Measurements from ENCODE around the gene CCDC14. TPM values are rescaled to one million over a fixed set of nuclear protein-coding genes. Genes with fewer than 3 reads are reported as not detected.
"Not testable (repeated sequence)": the region's sequence is repeated elsewhere in the genome, so short reads cannot be mapped to it uniquely, and the experiment has no call there.

The CCDC14 gene
- total RNA-seq, 2 experiments from 2014 or later = 32.4 to 39.5 TPM

DNA sequence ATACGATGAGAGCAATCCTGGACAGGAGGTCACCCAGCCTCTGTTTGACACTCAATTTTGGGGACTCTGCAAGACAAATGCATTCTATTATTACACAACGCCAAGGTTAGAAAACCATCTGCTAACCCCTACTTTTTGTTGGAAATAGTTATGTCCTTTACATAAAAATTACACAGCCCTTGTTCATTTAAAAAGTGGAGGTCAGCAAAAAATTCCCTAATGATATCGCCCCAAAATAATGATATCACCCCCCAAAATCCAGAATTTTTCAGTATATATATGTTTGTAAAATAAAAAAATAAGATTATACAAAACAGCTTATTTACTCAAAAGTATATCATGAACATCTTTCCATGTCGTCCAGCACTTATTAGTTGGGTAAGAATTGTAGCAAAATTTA lies 19.5 kb upstream of the CCDC14 start:
- no peaks in the 10 kb centered on the region for H3K36me3 Mint-ChIP-seq
- intact Hi-C loops (cut with micrococcal nuclease) = no loop called here
- H3K4me1 Mint-ChIP-seq (ENCODE audit: low read depth) = no peaks in the 10 kb centered on the region
- ChIA-PET POLR2A (no interaction called here), CTCF (interaction anchor here (0.9 to 1.3 kb wide), 4 partner anchors 20 to 138 kb away, joined by 3 to 8 read pairs (median 4); partner anchors contain the start of gene CCDC14)
- DNase-seq = no peak
- no peaks in the 10 kb centered on the region for H3K9me3 Mint-ChIP-seq
- H3K27ac Mint-ChIP-seq = no peak overlapping the region
- H3K4me3 Mint-ChIP-seq = no peak overlapping the region
- H3K27me3 Mint-ChIP-seq = peaks cover 28% of the 10 kb centered on the region

DNA sequence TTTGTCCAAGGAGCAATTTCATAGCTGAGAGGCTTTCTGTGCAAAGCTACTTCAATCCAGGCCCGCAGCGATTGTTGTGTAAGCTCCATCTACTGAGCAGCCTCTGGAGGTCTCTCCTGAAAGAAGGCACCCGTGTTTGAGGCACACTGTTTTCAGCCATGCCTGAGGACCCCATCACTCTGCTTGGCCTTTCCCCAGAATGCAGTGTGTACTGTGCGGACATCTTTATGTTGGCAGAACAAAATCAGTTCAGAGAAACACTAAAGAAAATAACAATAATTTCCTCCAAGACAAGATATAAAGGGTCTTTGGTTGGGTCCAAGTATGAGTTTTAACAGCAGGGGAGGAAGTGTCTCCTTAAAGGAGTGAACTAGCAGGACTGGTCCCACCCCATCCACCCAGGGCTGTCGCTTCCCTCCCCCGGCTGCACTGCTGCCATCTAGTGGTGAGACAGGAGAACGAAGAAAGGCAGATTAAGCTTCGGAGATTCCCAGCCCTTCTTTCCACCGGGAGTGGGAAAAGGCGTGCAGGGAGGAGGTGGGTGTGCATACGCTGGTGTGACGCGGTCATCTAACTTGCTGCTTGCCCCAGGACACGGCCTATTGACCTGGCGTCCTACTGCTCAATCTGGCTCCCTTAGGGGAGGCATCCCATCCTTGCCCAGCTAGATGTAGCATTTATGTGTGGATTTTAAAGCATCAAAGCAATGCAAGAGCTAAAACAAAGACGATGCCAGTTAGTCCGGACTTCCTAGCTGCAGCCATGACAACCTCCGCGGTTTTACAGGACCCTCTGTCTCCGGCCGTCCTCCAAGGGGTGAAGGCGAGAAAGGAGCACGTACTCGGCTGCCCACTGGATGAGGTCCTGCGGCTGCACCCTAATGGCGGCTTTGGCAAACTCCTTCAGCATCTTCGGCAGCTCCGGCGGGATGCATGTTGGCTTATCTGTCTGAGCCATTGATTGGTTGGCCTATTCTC lies 18.8 kb upstream of the CCDC14 start:
- H3K27ac Mint-ChIP-seq; H3K9me3 Mint-ChIP-seq; H3K4me1 Mint-ChIP-seq (ENCODE audit: low read depth); H3K36me3 Mint-ChIP-seq; POLR2A ChIA-PET; intact Hi-C loops (cut with micrococcal nuclease); H3K4me3 Mint-ChIP-seq: not testable (repeated sequence)
- H3K27me3 Mint-ChIP-seq = peaks cover 28% of the 10 kb centered on the region
- CTCF ChIA-PET = interaction anchor here (0.9 to 1.3 kb wide), 5 partner anchors 10 to 137 kb away, joined by 3 to 8 read pairs (median 4); partner anchors contain the start of gene CCDC14
- peak; percentile 34 for DNase-seq

DNA sequence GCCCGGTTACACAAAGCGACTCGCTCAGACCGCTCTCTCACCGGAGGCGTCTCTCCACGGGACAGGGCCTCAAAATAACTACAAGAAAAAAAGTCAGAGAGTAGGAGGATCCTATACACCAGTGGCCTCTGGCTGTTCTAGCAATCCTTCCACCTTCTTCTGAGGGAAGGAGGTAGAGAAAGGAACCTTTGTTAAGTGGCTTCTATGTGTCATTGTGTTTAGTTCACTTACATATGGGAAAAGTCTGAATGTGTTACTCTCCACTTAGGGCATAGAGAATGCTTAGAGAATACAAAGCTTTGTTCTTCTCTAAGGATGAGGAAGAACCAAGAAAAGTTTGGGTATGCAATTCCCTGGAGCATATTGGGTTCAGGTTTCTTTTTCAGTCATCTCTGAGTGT lies 15.9 kb upstream of the CCDC14 start:
- intact Hi-C loops (cut with micrococcal nuclease); CTCF ChIA-PET; H3K9me3 Mint-ChIP-seq; H3K27ac Mint-ChIP-seq; H3K4me3 Mint-ChIP-seq; POLR2A ChIA-PET; H3K4me1 Mint-ChIP-seq (ENCODE audit: low read depth); DNase-seq; H3K36me3 Mint-ChIP-seq: not testable (repeated sequence)
- H3K27me3 Mint-ChIP-seq = peaks cover 23% of the 10 kb centered on the region

DNA sequence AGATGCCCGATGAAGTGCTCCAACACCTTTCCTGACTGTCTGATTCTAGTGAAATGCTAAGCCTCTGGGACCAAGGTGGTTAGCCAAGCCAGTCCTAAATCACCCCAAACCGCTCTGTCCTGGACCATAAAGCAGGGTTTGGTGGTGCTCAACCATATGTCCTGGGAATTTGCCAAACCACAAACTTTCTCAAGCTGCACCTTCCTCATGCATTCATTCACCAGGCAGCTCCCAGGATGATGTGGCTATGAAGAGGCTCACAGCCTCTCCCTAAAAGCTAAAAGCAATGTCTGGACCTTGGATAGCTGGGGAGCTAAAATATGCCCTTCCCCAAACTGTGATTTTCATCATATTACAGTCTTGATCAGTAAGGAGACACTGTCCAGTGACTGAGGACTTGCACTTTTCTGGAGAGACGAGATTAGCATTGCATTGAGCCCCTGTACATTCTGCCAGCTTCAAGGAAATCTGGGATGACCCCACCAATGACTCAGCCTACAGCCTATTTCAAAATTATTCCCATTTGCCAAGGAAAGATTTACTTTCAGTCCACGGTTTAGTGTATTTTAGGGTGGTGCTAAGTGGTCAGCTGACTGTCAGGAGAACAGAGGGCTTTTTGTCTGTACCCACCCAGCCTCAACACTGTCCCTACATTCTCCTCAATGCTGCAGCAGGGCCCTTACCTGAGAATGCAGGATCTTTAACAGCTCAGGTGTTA lies 15.3 kb upstream of the CCDC14 start:
- H3K36me3 Mint-ChIP-seq, POLR2A ChIA-PET: not testable (repeated sequence)

DNA sequence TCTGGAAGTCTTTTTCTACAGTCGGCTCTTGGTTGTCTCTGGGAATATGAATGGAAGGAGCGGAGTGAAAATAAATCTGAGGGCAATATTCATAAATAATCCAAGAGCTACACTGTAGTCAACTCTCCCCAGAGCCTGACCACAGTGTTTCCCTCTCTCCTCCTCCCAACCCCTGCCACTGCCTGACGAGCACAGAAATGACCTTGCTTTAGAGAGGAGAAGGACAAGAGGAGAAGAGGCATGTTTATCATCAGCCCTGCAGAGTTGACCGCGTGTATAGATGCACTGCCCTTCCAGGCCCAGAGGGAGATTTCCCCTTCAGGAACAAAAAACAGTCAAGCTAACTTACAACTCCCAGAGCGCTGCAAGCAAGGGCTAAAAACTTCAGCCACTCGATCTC lies 14.0 kb upstream of the CCDC14 start:
- POLR2A ChIA-PET, CTCF ChIA-PET: not testable (repeated sequence)

More for the DNA sequence above, 15.3 kb upstream of the CCDC14 start:
- intact Hi-C loops (cut with micrococcal nuclease); CTCF ChIA-PET; H3K4me3 Mint-ChIP-seq; H3K4me1 Mint-ChIP-seq (ENCODE audit: low read depth); H3K9me3 Mint-ChIP-seq; H3K27ac Mint-ChIP-seq; DNase-seq: not testable (repeated sequence)
- H3K27me3 Mint-ChIP-seq = peaks cover 27% of the 10 kb centered on the region

DNA sequence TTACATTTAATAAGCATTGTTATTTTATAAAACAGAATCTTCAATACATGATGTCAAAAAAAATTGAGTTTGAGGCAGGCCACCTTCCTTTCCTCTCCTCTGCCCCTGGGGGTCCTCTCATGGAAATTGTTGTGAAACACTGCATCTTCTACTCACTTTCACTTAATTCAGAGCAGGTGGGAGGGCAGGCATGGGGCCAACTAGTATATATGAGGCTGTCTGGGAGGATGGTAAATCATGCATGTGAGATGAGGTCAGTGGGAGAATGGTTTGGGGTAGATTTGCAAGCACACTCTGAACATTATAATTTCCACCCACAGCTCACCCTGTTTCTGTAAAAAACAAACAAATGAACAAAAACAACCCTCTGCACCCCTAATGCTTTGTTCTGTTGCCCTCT lies 10.4 kb upstream of the CCDC14 start:
- ChIA-PET CTCF (no interaction called here), POLR2A (no interaction called here)
- intact Hi-C loops (cut with micrococcal nuclease) = no loop called here
- Mint-ChIP-seq H3K9me3 (no peaks in the 10 kb centered on the region), H3K4me1 (ENCODE audit: low read depth) (no peaks in the 10 kb centered on the region), H3K27me3 (peaks cover 30% of the 10 kb centered on the region), H3K4me3 (no peak overlapping the region), H3K36me3 (no peaks in the 10 kb centered on the region), H3K27ac (no peak overlapping the region)
- DNase-seq = no peak

More for the DNA sequence above, 14.0 kb upstream of the CCDC14 start:
- intact Hi-C loops (cut with micrococcal nuclease); H3K9me3 Mint-ChIP-seq; H3K27ac Mint-ChIP-seq; H3K4me1 Mint-ChIP-seq (ENCODE audit: low read depth); H3K4me3 Mint-ChIP-seq; DNase-seq; H3K36me3 Mint-ChIP-seq: not testable (repeated sequence)
- H3K27me3 Mint-ChIP-seq = peaks cover 20% of the 10 kb centered on the region

DNA sequence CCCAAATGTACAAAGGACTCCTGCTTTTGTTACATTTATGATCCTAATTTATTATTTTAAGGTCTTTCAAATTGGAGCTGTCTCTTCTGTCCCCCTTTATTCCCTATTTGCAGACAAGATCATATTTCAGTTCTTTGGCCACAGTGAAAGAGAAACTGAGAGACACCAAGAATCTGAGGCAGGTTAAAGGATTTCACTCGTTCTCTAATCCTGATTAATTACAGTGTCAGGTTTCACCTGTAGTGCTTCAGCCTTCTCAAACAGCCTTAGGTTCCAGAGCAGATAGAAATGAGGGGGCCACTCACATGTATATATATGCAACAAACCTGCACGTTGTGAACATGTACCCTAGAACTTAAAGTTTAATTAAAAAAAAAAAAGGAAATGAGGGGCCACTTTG lies 6.2 kb upstream of the CCDC14 start:
- not testable (repeated sequence) for H3K4me1 Mint-ChIP-seq (ENCODE audit: low read depth)

DNA sequence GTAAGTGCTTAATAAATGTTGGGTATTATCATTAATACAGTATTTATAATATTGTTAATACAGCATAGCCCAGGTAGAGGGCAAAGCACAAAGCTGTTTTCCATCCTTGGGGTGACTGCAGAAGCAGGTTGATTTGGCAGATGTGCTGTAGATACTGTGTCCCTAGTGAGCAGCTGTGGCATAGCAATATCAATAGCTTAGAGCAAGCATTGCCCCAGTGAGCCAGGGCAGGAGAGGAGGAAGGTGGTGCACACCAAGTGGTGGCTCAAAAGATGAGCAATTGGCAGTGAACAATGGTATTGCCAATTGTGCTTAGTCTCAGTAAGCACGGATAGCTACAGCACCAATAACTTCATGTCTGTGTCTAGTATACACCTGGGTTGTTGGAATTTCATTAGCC lies 5.8 kb upstream of the CCDC14 start:
- H3K27ac Mint-ChIP-seq; H3K36me3 Mint-ChIP-seq; intact Hi-C loops (cut with micrococcal nuclease); CTCF ChIA-PET; H3K4me1 Mint-ChIP-seq (ENCODE audit: low read depth); H3K4me3 Mint-ChIP-seq; H3K9me3 Mint-ChIP-seq; POLR2A ChIA-PET; DNase-seq: not testable (repeated sequence)
- peaks cover 22% of the 10 kb centered on the region for H3K27me3 Mint-ChIP-seq

More for the DNA sequence above, 6.2 kb upstream of the CCDC14 start:
- H3K27ac Mint-ChIP-seq; H3K4me3 Mint-ChIP-seq; H3K36me3 Mint-ChIP-seq; POLR2A ChIA-PET; CTCF ChIA-PET; intact Hi-C loops (cut with micrococcal nuclease); H3K9me3 Mint-ChIP-seq; DNase-seq: not testable (repeated sequence)
- peaks cover 23% of the 10 kb centered on the region for H3K27me3 Mint-ChIP-seq

DNA sequence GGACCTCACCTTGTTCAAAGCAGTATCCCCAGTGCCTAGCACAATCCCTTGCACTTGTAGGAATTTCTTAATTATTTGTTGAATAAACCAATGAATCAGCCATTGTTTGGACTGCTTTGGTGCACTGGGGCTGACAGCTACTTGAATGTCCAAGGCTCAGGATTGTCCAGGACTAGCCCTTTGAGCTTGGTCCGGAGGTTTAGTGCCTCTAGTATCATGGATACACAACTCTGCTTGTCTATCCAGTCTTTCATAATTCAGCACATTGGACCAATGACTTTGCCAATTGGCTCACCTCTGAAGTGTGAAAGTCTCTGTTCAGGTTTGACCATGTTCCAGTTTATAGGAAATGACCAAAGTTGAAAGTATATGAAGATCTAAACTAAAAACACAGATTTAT lies 3.8 kb upstream of the CCDC14 start:
- H3K36me3 Mint-ChIP-seq; intact Hi-C loops (cut with micrococcal nuclease); DNase-seq; H3K9me3 Mint-ChIP-seq; POLR2A ChIA-PET; H3K4me1 Mint-ChIP-seq (ENCODE audit: low read depth); H3K4me3 Mint-ChIP-seq; CTCF ChIA-PET; H3K27ac Mint-ChIP-seq: not testable (repeated sequence)
- H3K27me3 Mint-ChIP-seq = peaks cover 14% of the 10 kb centered on the region

DNA sequence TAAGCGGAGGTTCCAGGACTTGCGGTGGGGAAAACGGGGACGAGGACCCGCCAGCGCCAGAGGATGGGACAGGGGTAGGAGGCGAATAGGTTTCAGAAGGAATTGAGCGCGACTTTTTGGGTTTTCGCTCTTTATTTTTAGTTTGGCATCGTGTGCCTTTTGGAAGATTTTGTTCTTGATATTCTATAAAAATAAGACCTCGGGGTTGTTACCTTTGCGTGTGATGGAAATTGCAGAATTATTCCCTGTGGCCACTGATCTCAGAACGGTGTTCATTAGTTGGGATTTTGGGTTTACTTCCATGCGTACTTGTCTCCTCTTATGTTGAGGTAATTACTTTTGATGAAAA lies 453 bp upstream of the CCDC14 start:
- H3K4me1 Mint-ChIP-seq (ENCODE audit: low read depth) = peaks cover 25% of the 10 kb centered on the region
- ChIA-PET POLR2A (no interaction called here), CTCF (interaction anchor here (0.8 to 2.6 kb wide), 3 partner anchors 19 to 116 kb away, joined by 3 to 8 read pairs (median 3); no protein-coding TSS in a partner anchor)
- intact Hi-C loops (cut with micrococcal nuclease) = loop anchor here (1.0 to 2.0 kb wide), 2 partner anchors 71 to 376 kb away; partner anchors contain the start of genes HACD2 and KALRN
- H3K27me3 Mint-ChIP-seq = peaks cover 4% of the 10 kb centered on the region
- peaks cover 2% of the 10 kb centered on the region for H3K36me3 Mint-ChIP-seq
- peak overlapping the region; percentile 97 for H3K4me3 Mint-ChIP-seq
- no peak for DNase-seq
- no peaks in the 10 kb centered on the region for H3K9me3 Mint-ChIP-seq
- H3K27ac Mint-ChIP-seq = peak overlapping the region; percentile 82

DNA sequence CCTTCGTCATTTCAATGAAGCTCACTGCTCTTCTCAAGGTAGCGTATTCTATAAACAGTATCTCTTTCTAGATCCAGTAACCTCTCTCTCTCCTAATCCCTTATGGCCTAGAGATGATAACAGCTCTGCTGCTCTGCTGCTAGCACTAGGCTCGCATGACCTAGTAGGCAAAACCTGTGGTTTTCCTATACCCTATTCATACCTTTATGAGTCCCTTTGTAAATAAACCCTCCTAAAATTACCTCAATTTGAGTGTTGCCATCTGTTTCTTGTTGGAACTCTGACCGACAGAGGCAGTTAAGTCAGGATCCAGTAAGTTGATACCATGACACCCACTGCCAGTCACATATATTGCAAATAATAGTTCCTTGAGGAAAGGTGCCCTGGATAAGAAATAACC lies 7.3 kb downstream of the CCDC14 start:
- Mint-ChIP-seq H3K27me3 (no peaks in the 10 kb centered on the region), H3K4me3 (no peak overlapping the region), H3K4me1 (ENCODE audit: low read depth) (peaks cover 10% of the 10 kb centered on the region), H3K36me3 (peaks cover 33% of the 10 kb centered on the region), H3K9me3 (no peaks in the 10 kb centered on the region), H3K27ac (no peak overlapping the region)
- DNase-seq = no peak
- ChIA-PET POLR2A (no interaction called here), CTCF (interaction anchor here (1.1 kb wide), 1 partner anchor 13 kb away, joined by 3 read pairs; no protein-coding TSS in a partner anchor)
- intact Hi-C loops (cut with micrococcal nuclease) = no loop called here

DNA sequence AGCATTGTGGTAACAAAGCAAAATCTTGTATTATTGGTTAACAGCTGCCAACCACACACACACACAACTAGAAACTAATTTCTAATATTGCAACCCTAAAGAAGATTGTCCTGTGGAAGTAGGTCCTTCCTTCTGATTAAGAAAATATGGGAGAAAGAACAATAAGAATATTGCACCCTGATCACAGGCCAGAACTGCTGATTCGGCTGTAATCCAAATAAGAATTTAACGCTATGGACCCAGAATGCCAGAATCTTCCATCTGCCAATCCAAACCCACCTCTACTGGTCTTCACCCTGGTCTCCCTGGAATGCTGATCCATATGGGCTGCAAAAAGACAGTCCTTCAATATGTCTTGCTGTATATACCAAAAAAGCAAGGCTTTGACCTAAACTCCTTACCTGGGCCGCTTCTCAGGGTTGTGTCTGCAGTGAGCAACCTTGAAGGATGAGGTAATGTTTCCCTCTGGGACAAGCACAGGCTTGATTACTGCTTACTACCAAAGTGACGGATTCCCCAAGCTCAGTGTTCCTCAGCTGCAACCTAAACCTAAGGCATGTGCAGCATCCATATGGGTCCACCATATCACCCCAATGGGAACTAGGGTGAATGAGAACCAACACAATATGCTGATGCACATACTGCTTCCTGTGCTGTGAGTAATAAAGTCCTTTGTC lies 8.0 kb downstream of the CCDC14 start:
- Mint-ChIP-seq H3K36me3 (peaks cover 37% of the 10 kb centered on the region), H3K27me3 (no peaks in the 10 kb centered on the region), H3K27ac (no peak overlapping the region), H3K9me3 (no peaks in the 10 kb centered on the region), H3K4me3 (no peak overlapping the region), H3K4me1 (ENCODE audit: low read depth) (peaks cover 2% of the 10 kb centered on the region)
- intact Hi-C loops (cut with micrococcal nuclease) = no loop called here
- ChIA-PET CTCF (interaction anchor here (0.9 to 1.3 kb wide), 3 partner anchors 12 to 80 kb away, joined by 3 to 4 read pairs (median 4); partner anchors contain the start of gene KALRN), POLR2A (no interaction called here)
- no peak for DNase-seq
